Measurements from ENCODE around the gene CYTL1.

The CYTL1 gene

DNA sequence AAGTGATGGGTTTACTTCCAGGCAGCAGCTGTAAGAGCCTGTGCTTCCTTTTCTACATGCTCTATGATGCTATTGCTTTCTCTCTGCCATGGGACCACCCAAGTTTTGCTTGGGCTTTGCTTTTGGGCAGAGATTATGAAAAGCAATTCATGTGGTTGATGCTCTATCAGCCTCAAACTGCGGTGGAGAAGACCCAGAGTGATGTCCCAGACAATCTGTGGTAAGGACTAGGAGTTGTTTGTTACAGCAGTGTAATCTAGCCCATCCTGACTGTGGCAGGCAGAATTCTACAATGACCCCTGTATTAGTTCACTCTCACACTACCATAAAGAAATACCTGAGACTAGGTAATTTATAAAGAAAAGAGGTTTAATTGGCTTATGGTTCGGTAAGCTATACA lies 9.2 kb upstream of the CYTL1 start:
- H3K36me3 ChIP-seq (replicated peaks; ENCODE audit: low read depth, low read length) = no peaks in the 10 kb centered on the region
- no peaks in the 10 kb centered on the region for H3K4me1 ChIP-seq (ENCODE audit: low read length)
- no peaks in the 10 kb centered on the region for H3K9me3 ChIP-seq (ENCODE audit: insufficient read depth, low read length)
- H2AFZ ChIP-seq (ENCODE audit: low read depth, low read length) = no peak overlapping the region
- no peak for TF ChIP-seq EZH2phosphoT487 (IDR thresholded peaks at IDR 0.05; ENCODE audit: low read depth)
- TF ChIP-seq, protein P1, sequence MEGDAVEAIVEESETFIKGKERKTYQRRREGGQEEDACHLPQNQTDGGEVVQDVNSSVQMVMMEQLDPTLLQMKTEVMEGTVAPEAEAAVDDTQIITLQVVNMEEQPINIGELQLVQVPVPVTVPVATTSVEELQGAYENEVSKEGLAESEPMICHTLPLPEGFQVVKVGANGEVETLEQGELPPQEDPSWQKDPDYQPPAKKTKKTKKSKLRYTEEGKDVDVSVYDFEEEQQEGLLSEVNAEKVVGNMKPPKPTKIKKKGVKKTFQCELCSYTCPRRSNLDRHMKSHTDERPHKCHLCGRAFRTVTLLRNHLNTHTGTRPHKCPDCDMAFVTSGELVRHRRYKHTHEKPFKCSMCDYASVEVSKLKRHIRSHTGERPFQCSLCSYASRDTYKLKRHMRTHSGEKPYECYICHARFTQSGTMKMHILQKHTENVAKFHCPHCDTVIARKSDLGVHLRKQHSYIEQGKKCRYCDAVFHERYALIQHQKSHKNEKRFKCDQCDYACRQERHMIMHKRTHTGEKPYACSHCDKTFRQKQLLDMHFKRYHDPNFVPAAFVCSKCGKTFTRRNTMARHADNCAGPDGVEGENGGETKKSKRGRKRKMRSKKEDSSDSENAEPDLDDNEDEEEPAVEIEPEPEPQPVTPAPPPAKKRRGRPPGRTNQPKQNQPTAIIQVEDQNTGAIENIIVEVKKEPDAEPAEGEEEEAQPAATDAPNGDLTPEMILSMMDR (IDR thresholded peaks at IDR 0.05; ENCODE audit: low read depth, low read length) = no peak
- H3K79me2 ChIP-seq (ENCODE audit: low read length) = no peaks in the 10 kb centered on the region
- no peak overlapping the region for H3K9ac ChIP-seq (ENCODE audit: low read length)
- H3K27me3 ChIP-seq (ENCODE audit: low read depth, low read length) = no peaks in the 10 kb centered on the region
- H4K20me1 ChIP-seq (ENCODE audit: insufficient read depth, low read length) = no peaks in the 10 kb centered on the region
- H3K4me3 ChIP-seq (ENCODE audit: low read length) = no peak overlapping the region
- no peak overlapping the region for H3K4me2 ChIP-seq (ENCODE audit: low read length)
- no peak overlapping the region for H3K27ac ChIP-seq (ENCODE audit: low read length)

DNA sequence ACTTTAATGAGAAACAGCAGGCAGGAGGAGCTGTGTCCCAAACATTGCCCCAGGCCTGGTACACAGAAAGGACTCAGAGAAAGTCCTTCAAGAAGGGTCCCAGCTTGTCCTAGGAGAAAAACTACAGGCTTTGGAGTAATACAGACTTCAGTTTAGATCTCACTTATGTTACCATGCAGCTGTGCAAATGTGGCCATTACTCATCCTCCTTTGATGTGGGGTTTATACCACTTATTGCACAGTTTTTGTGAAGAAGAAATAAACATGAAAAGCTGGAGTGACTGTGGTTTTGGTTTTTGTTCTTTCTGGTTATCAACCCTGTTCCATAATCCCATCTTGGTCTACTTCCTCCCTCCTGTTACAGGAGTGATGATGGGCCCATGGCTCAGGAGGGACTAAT lies 8.1 kb upstream of the CYTL1 start:
- Histone ChIP-seq H3K27ac (ENCODE audit: low read length) (no peak overlapping the region), H3K4me3 (ENCODE audit: low read length) (no peak overlapping the region), H3K4me2 (ENCODE audit: low read length) (no peak overlapping the region), H3K79me2 (ENCODE audit: low read length) (no peaks in the 10 kb centered on the region), H4K20me1 (ENCODE audit: insufficient read depth, low read length) (no peaks in the 10 kb centered on the region), H3K9me3 (ENCODE audit: insufficient read depth, low read length) (no peaks in the 10 kb centered on the region), H3K36me3 (replicated peaks; ENCODE audit: low read depth, low read length) (no peaks in the 10 kb centered on the region), H3K4me1 (ENCODE audit: low read length) (no peaks in the 10 kb centered on the region), H3K9ac (ENCODE audit: low read length) (no peak overlapping the region), H3K27me3 (ENCODE audit: low read depth, low read length) (no peaks in the 10 kb centered on the region), H2AFZ (ENCODE audit: low read depth, low read length) (no peak overlapping the region)
- TF ChIP-seq, protein P1 (IDR thresholded peaks at IDR 0.05; ENCODE audit: low read depth, low read length) = no peak
- no peak for TF ChIP-seq EZH2phosphoT487 (IDR thresholded peaks at IDR 0.05; ENCODE audit: low read depth)

DNA sequence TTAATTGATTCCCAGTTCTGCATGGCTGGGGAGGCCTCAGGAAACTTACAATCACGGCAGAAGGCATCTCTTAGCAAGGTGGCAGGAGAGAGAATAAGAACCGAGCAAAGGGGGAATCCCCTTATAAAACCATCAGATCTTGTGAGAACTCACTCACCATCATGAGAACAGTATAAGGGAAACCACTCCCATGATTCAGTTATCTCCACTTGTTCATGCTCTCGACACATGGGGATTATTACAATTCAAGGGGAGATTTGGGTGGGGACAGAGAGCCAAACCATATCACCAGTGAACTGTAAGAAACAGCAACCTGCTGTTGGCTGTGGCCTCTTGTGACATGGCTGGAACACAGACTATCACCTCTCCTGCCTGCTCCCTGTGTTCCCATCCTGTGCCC lies 7.1 kb upstream of the CYTL1 start:
- H3K79me2 ChIP-seq (ENCODE audit: low read length) = no peaks in the 10 kb centered on the region
- H3K4me1 ChIP-seq (ENCODE audit: low read length) = no peaks in the 10 kb centered on the region
- H3K27me3 ChIP-seq (ENCODE audit: low read depth, low read length) = no peaks in the 10 kb centered on the region
- H3K36me3 ChIP-seq (replicated peaks; ENCODE audit: low read depth, low read length) = no peaks in the 10 kb centered on the region
- no peak overlapping the region for H3K4me3 ChIP-seq (ENCODE audit: low read length)
- H3K9ac ChIP-seq (ENCODE audit: low read length) = no peak overlapping the region
- no peaks in the 10 kb centered on the region for H3K9me3 ChIP-seq (ENCODE audit: insufficient read depth, low read length)
- TF ChIP-seq, protein P1 (IDR thresholded peaks at IDR 0.05; ENCODE audit: low read depth, low read length) = no peak
- TF ChIP-seq EZH2phosphoT487 (IDR thresholded peaks at IDR 0.05; ENCODE audit: low read depth) = no peak
- H3K27ac ChIP-seq (ENCODE audit: low read length) = no peak overlapping the region
- H2AFZ ChIP-seq (ENCODE audit: low read depth, low read length) = no peak overlapping the region
- no peaks in the 10 kb centered on the region for H4K20me1 ChIP-seq (ENCODE audit: insufficient read depth, low read length)
- H3K4me2 ChIP-seq (ENCODE audit: low read length) = no peak overlapping the region

DNA sequence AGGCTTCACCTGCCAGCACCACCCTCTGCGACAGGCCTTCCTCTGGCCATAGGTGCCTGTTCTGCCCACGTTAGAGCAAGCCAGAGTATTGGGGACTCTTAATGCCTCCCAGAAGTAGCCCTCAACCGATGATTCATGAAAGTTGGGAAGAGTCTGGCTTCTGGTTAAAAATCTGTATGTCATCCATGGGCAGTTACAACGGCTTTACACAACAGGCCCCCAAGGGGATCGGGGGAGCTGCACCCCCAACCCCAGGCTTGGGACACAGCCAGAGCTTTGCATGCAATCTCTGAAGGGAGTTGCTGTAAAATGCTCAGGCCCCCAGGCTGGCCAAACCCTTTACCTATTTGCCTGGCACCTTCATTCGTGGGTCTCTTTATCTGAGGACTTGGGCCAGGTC lies 5.4 kb upstream of the CYTL1 start:
- no peaks in the 10 kb centered on the region for H3K27me3 ChIP-seq (ENCODE audit: low read depth, low read length)
- H3K4me3 ChIP-seq (ENCODE audit: low read length) = no peak overlapping the region
- no peak overlapping the region for H3K9ac ChIP-seq (ENCODE audit: low read length)
- no peaks in the 10 kb centered on the region for H3K9me3 ChIP-seq (ENCODE audit: insufficient read depth, low read length)
- H3K4me1 ChIP-seq (ENCODE audit: low read length) = no peaks in the 10 kb centered on the region
- H3K27ac ChIP-seq (ENCODE audit: low read length) = no peak overlapping the region
- H3K79me2 ChIP-seq (ENCODE audit: low read length) = no peaks in the 10 kb centered on the region
- TF ChIP-seq, protein P1 (IDR thresholded peaks at IDR 0.05; ENCODE audit: low read depth, low read length) = no peak
- TF ChIP-seq EZH2phosphoT487 (IDR thresholded peaks at IDR 0.05; ENCODE audit: low read depth) = no peak
- H2AFZ ChIP-seq (ENCODE audit: low read depth, low read length) = no peak overlapping the region
- H3K36me3 ChIP-seq (replicated peaks; ENCODE audit: low read depth, low read length) = no peaks in the 10 kb centered on the region
- H3K4me2 ChIP-seq (ENCODE audit: low read length) = no peak overlapping the region
- H4K20me1 ChIP-seq (ENCODE audit: insufficient read depth, low read length) = no peaks in the 10 kb centered on the region

Measured in OCI-LY3 (cell line).